GM19193 (cell line): Measurements from ENCODE around the gene SNTG2.

ENCODE experiments used
- POLR2A ChIP-seq: IDR thresholded peaks from 4 replicates; pipeline ENCODE4 v1.6.1; 2011; ENCODE audit not compliant: insufficient read depth, insufficient read length; ENCODE audit errors: extremely low read depth

SNTG2 gene

DNA sequence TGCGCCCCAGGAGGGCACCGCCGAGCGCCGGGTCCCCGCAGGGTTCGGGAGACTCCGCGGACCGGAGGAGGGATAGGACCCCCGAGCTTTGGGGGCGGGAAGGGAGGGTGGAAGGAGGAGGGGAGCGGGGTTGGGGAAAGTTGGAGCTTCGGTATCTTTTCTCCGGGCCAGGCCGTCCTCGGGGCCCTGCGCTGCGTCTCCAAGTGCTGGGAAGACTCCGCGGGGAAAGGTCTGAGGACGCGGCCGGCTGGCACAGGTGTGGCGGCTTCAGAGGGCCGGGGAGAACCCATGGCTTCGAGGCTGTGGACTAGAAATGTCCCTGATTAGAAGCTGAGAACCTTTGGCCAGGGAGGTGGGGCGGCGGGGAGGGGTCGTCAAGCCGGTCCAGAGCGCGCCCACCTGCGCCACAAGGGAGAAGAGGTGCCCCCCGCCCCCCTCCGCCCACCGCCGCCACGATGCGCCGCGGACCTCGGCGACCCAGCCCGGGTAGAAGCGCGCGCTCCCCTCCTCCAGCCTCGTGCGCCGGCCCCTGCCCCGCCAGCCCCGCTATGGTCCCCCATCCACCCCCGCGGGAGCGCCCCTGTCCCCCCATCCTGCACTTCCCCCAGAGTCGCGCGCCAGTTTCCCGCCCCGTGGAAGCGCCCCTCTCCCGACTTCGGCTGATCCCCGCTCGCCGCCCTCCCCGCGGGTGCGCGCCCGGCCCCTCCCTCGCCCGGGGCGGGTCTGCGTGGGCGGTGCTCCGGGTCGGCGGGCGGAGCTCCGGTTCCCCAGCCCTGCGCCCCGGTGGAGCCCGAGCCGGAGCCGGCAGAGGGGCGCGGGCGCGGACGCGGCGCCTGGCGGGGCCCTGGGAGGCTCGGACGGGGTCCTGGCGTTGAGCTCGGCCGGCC, at the start of gene SNTG2:
SNTG2 (plus strand) TSS at position 770 of the 887 bp plus-strand sequence. CDS start 148 bp downstream, outside the sequence.
- no peak for TF ChIP-seq POLR2A

DNA sequence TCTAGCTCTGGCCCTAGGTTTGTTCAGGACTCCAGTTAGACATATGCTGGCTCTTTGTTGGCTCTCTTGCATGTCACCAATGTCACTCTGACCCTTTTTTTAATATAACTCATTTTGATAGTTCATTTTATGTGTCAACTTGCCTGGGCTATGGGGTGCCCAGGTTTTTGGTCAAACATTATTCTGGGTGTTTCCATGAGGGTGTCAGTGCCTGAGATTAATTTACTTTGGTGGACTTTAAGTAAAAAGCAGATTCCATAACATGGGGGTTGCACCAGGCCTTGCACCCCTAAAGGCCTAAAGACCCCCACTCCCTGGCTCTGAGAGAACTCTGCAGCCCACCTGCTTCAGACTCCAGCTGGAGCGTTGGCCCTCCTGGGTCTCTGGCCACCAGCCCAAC, 48.1 kb upstream of the SNTG2 start:
- TF ChIP-seq POLR2A, result no peak

DNA sequence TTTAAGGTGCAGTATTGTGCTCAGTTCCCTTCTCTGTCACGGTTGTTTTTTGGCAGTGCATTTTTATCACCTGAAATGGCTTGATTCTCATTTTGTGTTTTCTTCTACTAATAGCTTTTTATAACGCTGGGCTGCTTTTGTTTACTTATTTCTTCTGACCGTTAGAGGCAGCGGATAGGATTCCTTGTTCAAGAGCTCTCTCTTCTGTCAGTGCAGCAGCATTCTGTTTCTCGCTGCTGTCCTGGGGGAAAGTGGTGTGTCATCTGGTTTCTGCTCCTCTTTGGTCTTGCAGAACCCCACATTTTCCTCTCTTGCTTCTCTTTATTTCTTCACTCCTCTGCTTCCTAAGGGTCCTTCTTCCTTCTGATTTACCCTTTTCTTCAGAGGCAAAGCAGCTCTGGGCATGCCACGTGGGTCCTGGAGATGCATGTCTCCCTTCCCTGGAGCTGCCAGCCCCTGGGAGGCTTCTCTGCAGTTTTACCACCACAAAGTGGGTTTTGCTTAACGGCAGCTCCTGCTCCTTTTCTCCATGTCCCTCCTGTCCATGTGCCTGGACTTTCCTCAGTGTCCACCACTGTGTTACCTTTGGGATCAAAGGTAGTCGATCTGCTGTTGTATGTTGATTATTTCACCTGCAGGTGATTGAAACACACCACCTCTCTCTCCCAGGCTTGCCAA, 47.3 kb upstream of the SNTG2 start:
- TF ChIP-seq POLR2A, result no peak

DNA sequence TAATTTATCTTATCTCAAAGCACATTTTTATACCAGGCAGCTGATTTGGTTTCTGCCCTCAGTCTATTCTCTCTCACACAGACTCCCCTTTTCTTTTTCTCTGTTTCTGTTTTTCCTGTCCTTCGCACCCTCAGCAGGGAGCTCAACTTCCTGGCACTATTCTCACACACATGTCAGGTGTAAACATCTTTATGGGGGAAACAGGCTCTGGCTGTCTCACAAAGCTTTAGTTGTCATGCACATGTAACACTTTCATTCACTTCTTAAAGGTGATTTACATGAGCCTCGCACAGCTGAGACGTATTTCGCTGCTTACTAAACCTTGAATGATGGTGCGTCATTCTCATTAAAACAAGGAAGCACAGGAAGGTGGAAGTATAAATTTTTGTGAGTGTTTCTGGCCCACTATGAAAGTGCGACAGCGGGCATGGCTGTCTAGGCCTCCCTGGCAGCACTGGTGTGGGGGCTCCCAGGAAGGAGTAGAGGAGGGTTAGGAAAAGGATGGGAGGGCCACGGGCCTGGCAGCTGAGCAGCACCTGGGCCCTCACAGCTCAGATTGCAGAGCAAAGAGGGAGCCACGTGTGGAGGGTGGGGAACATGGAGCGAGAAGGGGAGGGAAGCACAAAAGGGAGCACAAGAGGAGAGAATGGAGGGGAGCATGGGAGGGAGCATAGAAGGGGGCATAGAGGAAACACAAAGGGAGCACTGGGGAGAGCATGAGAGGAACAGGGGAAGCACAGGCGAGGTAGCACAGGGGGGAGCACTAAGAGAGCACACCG, 46.2 kb upstream of the SNTG2 start:
- no peak for TF ChIP-seq POLR2A

DNA sequence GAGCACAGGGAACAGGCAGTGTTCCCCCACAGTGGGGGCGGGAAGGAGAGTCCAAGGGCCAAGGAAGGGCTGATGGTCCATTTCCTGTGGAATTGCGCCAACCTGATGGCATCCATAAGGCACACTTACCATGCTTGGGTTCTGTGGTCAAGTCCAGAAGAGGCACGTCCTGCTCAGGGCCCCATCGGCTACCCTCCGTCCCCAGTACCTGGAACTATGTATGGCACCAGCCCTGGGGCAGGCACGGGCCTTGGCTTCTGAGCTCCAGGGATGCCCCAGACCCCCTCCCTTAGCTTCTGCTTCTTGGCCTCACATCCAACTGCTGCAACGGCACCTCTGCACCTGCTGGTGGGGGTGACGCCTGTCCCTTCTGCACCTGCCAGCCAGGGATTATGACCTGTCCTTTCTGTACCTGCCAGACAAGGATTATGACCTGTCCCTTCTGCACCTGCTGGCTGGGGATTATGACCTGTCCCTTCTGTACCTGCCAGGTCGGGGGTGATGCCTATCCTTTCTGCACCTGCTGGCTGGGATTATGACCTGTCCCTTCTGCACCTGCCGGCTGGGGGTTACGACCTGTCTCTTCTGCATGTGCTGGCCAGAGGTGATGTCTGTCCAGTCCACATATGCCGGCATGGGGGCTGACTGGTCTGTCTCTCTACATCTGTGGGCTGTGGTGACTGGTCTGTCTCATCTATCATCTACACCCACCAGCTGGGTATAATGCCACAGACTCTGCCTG, 45.4 kb upstream of the SNTG2 start:
- TF ChIP-seq POLR2A, result no peak

DNA sequence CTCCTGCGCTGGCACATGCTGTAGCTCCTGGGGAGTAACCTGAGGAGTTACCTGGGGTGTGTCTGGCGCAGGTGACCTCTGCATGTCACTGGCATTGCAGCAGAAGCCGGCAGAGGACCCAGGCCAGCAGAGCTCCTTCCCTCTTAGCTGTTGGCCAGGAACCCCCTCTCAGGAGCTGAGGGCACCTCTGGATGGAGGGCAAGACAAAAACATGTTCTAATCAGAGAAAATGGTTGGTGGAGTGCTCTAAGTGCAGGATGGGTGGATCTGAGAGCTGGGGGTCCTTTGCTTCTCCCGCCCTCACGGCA, 44.9 kb upstream of the SNTG2 start:
- TF ChIP-seq POLR2A, result no peak

DNA sequence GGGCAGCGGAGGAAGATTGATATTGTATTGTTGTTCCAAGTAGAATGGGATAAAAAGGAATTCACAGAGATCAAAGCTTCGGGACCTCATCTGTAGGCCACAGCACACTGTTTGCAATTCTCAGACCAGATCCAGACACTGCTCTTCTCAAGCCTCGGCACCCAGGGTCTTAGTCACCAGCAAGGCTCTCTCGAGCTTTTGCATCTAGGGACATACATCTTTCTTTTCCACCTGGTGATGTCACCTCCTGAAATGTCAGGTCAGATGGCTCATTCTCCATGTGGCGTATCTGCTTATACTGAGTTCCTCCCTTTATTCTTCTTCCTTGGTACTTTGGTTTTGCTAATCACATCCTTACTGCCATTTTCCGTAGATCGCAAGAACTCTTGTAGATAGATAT, 42.9 kb upstream of the SNTG2 start:
- no peak for TF ChIP-seq POLR2A

DNA sequence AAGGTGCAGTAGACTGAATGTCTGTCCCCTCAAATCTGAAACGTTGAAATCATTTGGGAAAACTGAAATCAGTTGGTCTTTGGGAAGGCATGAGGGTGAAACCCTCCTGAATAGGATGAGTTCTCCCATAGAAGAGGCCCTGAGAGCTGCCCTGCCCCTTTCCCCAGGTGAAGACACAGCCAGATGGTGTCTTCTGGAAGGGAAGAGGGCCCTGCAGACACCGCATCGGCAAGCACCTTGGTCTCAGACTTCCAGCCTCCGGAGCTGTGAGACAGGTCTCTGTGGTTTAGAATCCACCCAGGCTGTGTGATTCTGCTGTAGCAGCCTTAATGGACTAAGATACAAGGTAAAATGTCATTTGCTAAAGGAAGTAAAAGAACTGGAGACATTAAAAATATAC, 42.1 kb upstream of the SNTG2 start:
- no peak for TF ChIP-seq POLR2A

DNA sequence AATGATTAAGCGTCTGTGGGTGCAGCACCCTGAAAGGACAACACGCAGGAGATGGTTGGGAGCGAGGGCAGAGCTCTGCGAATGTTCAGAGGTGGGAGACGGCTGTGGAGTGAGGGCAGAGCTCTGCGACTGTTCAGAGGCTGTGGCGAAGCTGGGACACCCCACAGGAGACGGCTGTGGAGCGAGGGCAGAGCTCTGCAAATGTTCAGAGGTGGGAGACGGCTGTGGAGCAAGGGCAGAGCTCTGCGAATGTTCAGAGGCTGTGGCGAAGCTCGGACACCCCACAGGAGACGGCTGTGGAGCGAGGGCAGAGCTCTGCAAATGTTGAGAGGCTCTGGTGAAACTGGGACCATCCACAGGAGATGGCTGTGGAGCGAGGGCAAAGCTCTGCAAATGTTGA, 40.0 kb upstream of the SNTG2 start:
- TF ChIP-seq POLR2A, result no peak

DNA sequence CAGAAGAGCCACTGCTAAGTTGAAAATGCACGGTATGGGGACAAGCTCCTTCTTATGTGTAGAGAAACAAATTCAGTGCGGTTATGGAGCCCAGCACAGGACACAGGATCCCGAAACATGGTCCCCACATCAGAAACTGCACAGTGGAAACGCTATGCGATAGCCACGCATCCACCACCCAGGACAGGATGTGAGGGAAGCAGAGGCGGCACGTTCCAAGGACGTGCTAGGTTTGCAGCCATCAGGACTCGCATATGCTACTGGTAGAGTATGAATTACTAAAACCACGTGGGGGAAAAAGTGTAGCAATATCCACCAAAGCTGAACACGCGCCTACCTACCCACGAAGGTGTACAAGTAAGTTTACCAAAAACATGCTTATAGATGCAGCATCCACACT, 34.7 kb upstream of the SNTG2 start:
- TF ChIP-seq POLR2A, result no peak

DNA sequence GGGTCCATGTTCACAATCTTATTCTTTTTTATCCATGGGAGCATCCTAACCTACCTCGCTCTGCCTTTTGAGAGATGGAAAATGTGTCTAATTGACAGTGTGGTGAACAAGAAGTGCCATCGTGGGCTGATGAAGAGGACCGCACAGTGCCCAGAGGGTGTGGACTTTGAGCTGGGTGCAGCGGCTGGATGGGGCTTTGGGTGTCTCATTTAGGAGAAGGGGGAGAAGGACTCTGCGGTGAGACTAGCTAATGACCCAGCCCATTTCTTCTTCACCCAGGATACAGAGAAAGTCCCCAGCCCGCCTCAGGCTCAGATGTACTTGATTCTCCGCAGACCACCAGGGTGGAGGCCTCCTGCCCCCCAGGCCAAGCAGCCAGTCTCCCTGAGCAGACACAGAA, 33.7 kb upstream of the SNTG2 start:
- TF ChIP-seq POLR2A, result no peak

DNA sequence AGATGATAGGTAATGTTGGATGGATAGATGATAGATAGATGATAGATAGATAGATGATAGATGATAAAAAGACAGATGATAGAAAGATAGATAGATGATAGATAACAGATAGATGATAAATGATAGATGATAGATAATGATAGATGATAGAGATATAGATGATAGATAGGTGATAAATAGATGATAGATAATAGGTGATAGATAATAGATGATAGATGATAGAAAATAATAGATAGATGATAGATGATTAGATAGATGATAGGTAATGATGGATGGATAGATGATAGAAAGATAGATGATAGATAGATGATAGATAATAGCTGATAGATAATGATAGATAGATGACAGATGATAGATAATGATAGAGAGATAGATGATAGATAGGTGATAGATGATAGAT, 31.0 kb upstream of the SNTG2 start:
- no peak for TF ChIP-seq POLR2A

DNA sequence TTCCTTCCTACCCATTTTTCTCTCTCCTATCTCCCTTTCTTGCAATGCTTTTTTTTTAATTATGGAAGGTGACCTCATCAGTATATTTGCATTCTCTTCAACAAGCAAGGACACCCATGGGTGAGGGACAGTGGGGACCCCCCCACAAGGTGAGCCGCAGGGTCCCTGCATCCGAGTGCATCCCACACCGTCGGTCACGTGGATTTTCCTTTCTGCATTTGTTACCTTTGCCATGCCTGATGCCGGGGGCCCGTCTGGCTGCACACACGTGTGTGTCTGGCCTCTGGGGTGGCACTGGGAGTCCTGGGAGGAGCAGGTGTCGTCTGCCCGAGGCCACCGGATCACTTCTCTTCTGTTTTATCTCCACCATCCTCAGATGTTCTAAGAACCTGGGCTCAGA, 30.1 kb upstream of the SNTG2 start:
- no peak for TF ChIP-seq POLR2A

DNA sequence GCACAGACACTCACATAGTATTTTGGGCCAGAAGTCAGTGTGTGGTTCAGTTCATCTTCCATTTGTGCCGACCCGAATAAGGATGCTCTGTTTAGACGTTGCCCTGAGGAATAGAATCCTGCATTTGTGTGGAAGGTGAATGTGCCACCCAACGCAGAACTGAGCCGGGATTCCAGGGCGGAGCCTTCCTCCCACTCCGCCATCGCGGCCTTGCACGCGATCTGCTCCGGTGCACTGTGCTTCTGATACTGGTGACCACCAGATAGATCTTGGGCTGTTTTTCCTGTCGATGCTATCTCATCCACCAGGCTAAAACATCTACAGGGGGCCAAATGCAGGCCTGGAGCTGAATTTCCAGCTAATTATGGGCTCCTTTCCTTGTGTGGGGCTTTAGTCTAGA, 29.6 kb upstream of the SNTG2 start:
- no peak for TF ChIP-seq POLR2A

DNA sequence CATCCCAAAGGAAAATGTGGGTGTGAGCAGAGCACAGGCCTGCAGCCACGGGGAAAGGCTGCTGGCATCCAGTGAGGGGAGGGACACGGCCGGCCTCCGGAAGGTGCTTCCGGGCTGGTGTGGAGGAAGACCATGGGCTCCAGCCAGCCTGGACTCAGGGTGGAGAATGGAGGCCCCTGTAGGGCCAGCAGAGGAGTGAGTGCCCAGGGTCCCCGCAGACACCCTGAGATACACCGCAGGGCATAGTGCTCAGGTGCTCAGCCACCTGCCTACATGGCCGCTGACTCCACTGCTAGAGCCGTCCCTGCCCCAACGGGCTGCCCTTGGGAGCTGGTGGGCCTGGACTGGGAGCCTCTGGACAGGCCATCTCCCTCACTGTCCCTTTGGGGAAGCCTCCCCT, 28.5 kb upstream of the SNTG2 start:
- no peak for TF ChIP-seq POLR2A
